ENCODE measurements around the gene MLIP. TPM values are rescaled to one million over a fixed set of nuclear protein-coding genes. Genes with fewer than 3 reads are reported as not detected.

MLIP gene
- total and polyA plus RNA-seq, 2 of the 13 experiments (the other 11 are each of a cell fraction or from before 2014, with no cell fraction given): 0.08 to 0.33 TPM

DNA sequence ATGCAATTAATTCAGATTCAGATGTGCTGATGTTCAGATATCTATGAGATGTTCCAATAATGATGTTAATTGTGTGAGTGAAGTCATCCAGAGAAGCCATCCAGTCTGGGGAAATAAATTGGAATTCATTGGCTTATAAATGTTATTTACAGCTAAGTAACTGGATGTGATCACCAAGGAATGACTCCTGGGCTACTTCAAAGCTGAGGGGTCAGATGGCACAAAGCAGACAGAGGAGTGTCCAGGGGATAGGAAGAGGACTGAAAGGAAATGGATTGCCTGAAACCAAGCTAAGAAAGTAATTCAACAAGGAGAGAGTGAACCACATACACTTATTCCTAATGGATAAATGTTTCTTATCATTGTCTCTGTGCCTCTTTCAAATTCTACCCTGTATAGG, 4.5 kb upstream of the MLIP start:
- Histone ChIP-seq H3K9me3 (ENCODE audit: low read length) (no peaks in the 10 kb centered on the region), H3K27ac (ENCODE audit: extremely low read length, insufficient read depth, low read length) (no peak overlapping the region), H2AFZ (ENCODE audit: low read length) (no peak overlapping the region), H3K27me3 (ENCODE audit: control insufficient read depth in 1 of 2, insufficient read depth in 2 of 2, low read length in 2 of 2) (no peaks in the 10 kb centered on the region), H3K4me3 (replicated peaks in 1 of 3; ENCODE audit: insufficient read depth in 1 of 3, low read depth in 2 of 3, low read length in 3 of 3) (no peak overlapping the region), H4K20me1 (ENCODE audit: insufficient read depth, low read length) (no peaks in the 10 kb centered on the region), H3K4me1 (ENCODE audit: insufficient read depth, low read length) (no peaks in the 10 kb centered on the region), H3K36me3 (replicated peaks in 1 of 2; ENCODE audit: control insufficient read depth in 1 of 2, insufficient read depth in 2 of 2, low read length in 2 of 2) (no peaks in the 10 kb centered on the region), H3K79me2 (ENCODE audit: insufficient read depth, low read length) (no peaks in the 10 kb centered on the region), H3K9ac (ENCODE audit: insufficient read depth, low read depth, low read length) (no peak overlapping the region), H3K4me2 (ENCODE audit: low read depth, low read length) (no peak overlapping the region)
- in situ Hi-C loops (cut with HindIII; ENCODE audit: extremely low pct_ligation_motif_present, low pct_unique_long_range_greater_than_20kb) (no loop called here), intact Hi-C loops (cut with micrococcal nuclease; ENCODE audit: unreplicated experiment) (no loop called here)
- ChIA-PET CTCF (ENCODE audit: low intra/inter-chr PET ratio, low total read pairs) (no interaction called here), POLR2A (no interaction called here)
- no peak for ATAC-seq
- no peak for FAIRE-seq
- TF ChIP-seq ZFP36L2 (CRISPR knock-in tag; IDR thresholded peaks at IDR 0.05): no peak
- no peak for TF ChIP-seq KDM2A (CRISPR knock-in tag; IDR thresholded peaks at IDR 0.05; ENCODE audit: borderline replicate concordance, low read depth)
- no peak for TF ChIP-seq MAFG (CRISPR knock-in tag; IDR thresholded peaks at IDR 0.05)
- TF ChIP-seq ZNF446 (CRISPR knock-in tag; IDR thresholded peaks at IDR 0.05): no peak
- TF ChIP-seq, protein P1, sequence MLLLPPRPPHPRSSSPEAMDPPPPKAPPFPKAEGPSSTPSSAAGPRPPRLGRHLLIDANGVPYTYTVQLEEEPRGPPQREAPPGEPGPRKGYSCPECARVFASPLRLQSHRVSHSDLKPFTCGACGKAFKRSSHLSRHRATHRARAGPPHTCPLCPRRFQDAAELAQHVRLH (CRISPR knock-in tag; IDR thresholded peaks at IDR 0.05; ENCODE audit: borderline replicate concordance, low read depth): no peak
- TF ChIP-seq ZNF672 (CRISPR knock-in tag; IDR thresholded peaks at IDR 0.05): no peak
- TF ChIP-seq ZNF788 (CRISPR knock-in tag; IDR thresholded peaks at IDR 0.05; ENCODE audit: borderline replicate concordance): no peak
- no peak for TF ChIP-seq ZNF484 (CRISPR knock-in tag; IDR thresholded peaks at IDR 0.05; ENCODE audit: borderline replicate concordance, low read depth)
- TF ChIP-seq, protein P2, sequence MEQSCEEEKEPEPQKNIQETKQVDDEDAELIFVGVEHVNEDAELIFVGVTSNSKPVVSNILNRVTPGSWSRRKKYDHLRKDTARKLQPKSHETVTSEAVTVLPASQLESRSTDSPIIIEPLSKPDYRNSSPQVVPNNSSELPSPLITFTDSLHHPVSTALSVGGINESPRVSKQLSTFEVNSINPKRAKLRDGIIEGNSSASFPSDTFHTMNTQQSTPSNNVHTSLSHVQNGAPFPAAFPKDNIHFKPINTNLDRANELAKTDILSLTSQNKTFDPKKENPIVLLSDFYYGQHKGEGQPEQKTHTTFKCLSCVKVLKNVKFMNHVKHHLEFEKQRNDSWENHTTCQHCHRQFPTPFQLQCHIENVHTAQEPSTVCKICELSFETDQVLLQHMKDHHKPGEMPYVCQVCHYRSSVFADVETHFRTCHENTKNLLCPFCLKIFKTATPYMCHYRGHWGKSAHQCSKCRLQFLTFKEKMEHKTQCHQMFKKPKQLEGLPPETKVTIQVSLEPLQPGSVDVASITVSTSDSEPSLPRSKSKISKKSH (CRISPR knock-in tag; IDR thresholded peaks at IDR 0.05; ENCODE audit: borderline replicate concordance): no peak
- TF ChIP-seq CHD4 (IDR thresholded peaks at IDR 0.05; ENCODE audit: borderline replicate concordance, low read length): no peak
- TF ChIP-seq SMARCE1 (IDR thresholded peaks at IDR 0.05; ENCODE audit: borderline replicate concordance): no peak
- no peak for TF ChIP-seq ZNF605 (CRISPR knock-in tag; IDR thresholded peaks at IDR 0.05)
- TF ChIP-seq ZNF550 (CRISPR knock-in tag; IDR thresholded peaks at IDR 0.05; ENCODE audit: borderline replicate concordance): no peak
- TF ChIP-seq ZSCAN9 (CRISPR knock-in tag; IDR thresholded peaks at IDR 0.05; ENCODE audit: borderline replicate concordance): no peak
- no peak for TF ChIP-seq TEAD2 (CRISPR knock-in tag; IDR thresholded peaks at IDR 0.05)
- no TSS peak for BruUV-seq (replicated peaks)
- no peak for DNase-seq (ENCODE audit: low spot score)
